ENCODE measurements around the gene IL17C.

GRCh38 chr16:88671806-88672205, 33.4 kb downstream of the IL17C start:
- no peak for TF ChIP-seq EZH2 (IDR thresholded peaks at IDR 0.05; ENCODE audit: borderline replicate concordance, control insufficient read depth, low read depth, low read length)
- TF ChIP-seq DPF2 (IDR thresholded peaks at IDR 0.05), result no peak
- no peak for TF ChIP-seq CHD2 (IDR thresholded peaks at IDR 0.05; ENCODE audit: borderline replicate concordance, low read depth, low read length)
- TF ChIP-seq, protein P1, sequence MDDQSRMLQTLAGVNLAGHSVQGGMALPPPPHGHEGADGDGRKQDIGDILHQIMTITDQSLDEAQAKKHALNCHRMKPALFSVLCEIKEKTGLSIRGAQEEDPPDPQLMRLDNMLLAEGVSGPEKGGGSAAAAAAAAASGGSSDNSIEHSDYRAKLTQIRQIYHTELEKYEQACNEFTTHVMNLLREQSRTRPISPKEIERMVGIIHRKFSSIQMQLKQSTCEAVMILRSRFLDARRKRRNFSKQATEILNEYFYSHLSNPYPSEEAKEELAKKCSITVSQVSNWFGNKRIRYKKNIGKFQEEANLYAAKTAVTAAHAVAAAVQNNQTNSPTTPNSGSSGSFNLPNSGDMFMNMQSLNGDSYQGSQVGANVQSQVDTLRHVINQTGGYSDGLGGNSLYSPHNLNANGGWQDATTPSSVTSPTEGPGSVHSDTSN (IDR thresholded peaks at IDR 0.05; ENCODE audit: insufficient replicate concordance, low read depth, low read length), result no peak
- no peak for TF ChIP-seq ZNF274 (IDR thresholded peaks at IDR 0.05; ENCODE audit: insufficient read depth, insufficient read length)
- TF ChIP-seq CTCF (IDR thresholded peaks at IDR 0.05 in 2 of 3, conservative IDR thresholded peaks at IDR 0.05 in 1 of 3; ENCODE audit: control insufficient read depth in 2 of 3, extremely low read depth in 1 of 3, insufficient read depth in 1 of 3, low read depth in 3 of 3, low read length in 3 of 3), result no peak
- no peak for TF ChIP-seq SMC3 (IDR thresholded peaks at IDR 0.05; ENCODE audit: borderline replicate concordance, low read length)
